ENCODE data around the gene SEMA7A.

DNA sequence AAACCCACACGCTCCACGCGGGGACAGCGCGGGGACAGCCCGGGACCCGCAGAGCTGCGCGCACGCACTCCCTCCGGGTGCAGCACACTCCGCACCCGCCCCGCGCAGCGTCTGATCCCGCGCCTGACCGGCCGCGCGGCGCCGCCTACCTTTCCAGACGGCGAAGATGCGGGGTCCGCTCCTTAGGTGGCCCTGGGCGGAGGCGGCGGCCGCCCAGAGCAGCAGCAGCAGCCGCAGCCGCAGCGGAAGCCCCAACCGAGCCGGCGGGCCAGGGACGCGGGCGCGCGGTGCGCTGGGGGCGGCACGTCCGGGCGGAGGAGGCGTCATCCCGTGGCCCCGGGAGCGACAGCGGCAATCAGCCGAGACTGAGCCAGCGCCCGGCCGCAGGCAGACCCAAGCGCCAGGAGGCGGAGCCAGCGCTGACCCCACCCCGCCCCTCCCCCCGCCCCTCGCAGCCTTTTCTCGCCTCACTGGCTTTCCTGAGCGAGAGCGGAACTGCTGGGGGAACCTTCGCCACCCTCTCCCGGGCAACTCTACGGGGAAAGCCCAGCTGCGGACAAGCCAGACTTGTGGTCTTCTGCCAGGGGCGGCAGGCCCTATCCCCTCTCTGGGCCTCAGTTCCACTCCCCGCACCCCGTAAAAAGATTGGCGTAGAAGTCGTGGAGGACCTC is at the start of gene SEMA7A:
- TF ChIP-seq, protein P1, sequence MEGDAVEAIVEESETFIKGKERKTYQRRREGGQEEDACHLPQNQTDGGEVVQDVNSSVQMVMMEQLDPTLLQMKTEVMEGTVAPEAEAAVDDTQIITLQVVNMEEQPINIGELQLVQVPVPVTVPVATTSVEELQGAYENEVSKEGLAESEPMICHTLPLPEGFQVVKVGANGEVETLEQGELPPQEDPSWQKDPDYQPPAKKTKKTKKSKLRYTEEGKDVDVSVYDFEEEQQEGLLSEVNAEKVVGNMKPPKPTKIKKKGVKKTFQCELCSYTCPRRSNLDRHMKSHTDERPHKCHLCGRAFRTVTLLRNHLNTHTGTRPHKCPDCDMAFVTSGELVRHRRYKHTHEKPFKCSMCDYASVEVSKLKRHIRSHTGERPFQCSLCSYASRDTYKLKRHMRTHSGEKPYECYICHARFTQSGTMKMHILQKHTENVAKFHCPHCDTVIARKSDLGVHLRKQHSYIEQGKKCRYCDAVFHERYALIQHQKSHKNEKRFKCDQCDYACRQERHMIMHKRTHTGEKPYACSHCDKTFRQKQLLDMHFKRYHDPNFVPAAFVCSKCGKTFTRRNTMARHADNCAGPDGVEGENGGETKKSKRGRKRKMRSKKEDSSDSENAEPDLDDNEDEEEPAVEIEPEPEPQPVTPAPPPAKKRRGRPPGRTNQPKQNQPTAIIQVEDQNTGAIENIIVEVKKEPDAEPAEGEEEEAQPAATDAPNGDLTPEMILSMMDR (IDR thresholded peaks at IDR 0.05): peak in 1 of 3 donors; percentile 23
- TF ChIP-seq POLR2A (IDR thresholded peaks at IDR 0.05) (peak; percentile 69), EP300 (IDR thresholded peaks at IDR 0.05) (no peak)
